Esophagus squamous epithelium (tissue), 4 donors: ENCODE data around the gene SUDS3.

Source experiments
- CTCF ChIP-seq, 6 experiments: fragments of 450-650 bp in 4 of 6; fragments of 200-600 bp in 2 of 6; sonication (generic) in 2 of 6; IDR thresholded peaks; one replicate each; pipeline ENCODE4 v1.5.1; 2016 to 2019; ENCODE audit warnings: antibody characterized with exemption in 6 of 6, mild to moderate bottlenecking in 4 of 6, moderate library complexity in 4 of 6
- POLR2A ChIP-seq, 4 donors: fragments of 450-650 bp; IDR thresholded peaks; one replicate each; pipeline ENCODE4 v1.6.1; 2017; ENCODE audit warnings: antibody characterized with exemption in 4 of 4, mild to moderate bottlenecking in 4 of 4, moderate library complexity in 3 of 4

DNA sequence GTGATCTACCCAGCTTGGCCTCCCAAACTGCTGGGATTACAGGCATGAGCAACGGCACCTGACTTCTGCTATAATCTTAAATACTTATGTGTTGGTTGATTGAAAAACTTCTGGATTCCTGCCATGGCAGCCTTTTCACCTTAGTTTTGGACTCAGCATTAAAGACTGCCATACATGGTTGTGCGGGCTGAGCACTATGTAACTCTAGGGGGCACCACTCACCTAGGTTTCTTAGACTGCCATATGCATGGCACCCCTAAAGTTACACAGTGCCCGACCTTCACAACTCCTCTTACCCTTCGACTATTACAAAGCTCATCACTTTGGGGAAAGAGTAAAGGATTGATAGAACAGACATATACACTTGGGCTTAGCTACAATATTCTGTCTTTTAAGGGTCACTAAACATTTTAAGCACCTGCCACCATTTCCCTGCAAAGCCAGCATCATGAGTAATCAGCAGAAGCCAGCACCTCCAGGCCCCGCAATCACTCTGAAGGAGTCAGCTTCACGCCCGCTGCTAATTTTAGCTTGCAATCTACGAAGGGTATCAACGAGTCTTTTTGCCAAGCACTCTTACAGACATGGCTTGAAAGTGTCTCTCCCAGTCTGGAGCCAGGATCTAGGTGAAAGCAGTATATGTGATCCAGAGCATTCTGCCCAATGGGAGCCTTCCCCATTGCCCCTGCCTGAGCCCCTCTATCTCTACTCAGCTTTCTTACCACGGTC, 59.8 kb downstream of the SUDS3 start:
- TF ChIP-seq CTCF (IDR thresholded peaks at IDR 0.05) (peak in 1 of 6 experiments; percentile 20), POLR2A (IDR thresholded peaks at IDR 0.05) (no peak)
